GM18951 (cell line): ENCODE data around the gene MYO1A.

Experiments used
- POLR2A ChIP-seq: IDR thresholded peaks from 4 replicates; pipeline ENCODE4 v1.6.1; 2011; ENCODE audit warnings: mild to moderate bottlenecking; ENCODE audit not compliant: insufficient read length, insufficient read depth; ENCODE audit errors: extremely low read depth
- in situ Hi-C: fragments of 300-500 bp; cut with MboI; formaldehyde crosslinking; loops from one replicate; pipeline ENCODE4 v1.12.0; 2022; ENCODE audit warnings: low sequenced_read_pairs, mixed read lengths, inconsistent platforms; ENCODE audit not compliant: unreplicated experiment

Gene MYO1A

GRCh38 chr12:57049890-57050289, at the start of gene MYO1A:
Gene MYO1A, minus strand, starts transcription at chr12:57050129. Its CDS starts 1,806 bp downstream, at chr12:57048323.
- in situ Hi-C loops: no loop called here

GRCh38 chr12:57099047-57099714, 49.3 kb upstream of the MYO1A start:
- in situ Hi-C loops: no loop called here
- TF ChIP-seq POLR2A: no peak

More at GRCh38 chr12:57049890-57050289, at the start of gene MYO1A:
- TF ChIP-seq POLR2A: no peak

DNA sequence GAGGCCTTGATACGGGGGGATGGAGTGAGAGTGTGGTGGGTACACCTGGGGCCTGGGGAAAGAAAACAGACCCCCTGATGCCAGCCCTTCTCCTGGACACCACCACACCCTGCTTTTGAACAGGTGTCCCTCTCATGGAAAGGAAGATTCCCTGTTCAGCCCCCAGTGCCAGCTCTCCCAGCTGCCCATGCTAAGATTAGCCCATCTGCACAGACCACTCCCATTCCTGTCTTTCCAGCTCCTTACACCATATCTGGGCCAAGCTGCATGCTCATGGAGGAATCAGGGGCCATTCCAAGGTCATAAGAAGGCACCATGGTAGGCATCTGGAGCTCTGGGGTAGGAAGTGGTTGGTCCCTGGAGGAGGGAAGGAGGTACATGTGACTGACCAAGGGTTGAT, 48.6 kb upstream of the MYO1A start:
- no peak for TF ChIP-seq POLR2A
- in situ Hi-C loops: no loop called here

- in situ Hi-C loops: no loop called here
- no peak for TF ChIP-seq POLR2A
Measured at GRCh38 chr12:57097554-57097835, 47.6 kb upstream of the MYO1A start.

GRCh38 chr12:57096748-57097553, 47.0 kb upstream of the MYO1A start:
- no peak for TF ChIP-seq POLR2A
- in situ Hi-C loops: no loop called here

DNA sequence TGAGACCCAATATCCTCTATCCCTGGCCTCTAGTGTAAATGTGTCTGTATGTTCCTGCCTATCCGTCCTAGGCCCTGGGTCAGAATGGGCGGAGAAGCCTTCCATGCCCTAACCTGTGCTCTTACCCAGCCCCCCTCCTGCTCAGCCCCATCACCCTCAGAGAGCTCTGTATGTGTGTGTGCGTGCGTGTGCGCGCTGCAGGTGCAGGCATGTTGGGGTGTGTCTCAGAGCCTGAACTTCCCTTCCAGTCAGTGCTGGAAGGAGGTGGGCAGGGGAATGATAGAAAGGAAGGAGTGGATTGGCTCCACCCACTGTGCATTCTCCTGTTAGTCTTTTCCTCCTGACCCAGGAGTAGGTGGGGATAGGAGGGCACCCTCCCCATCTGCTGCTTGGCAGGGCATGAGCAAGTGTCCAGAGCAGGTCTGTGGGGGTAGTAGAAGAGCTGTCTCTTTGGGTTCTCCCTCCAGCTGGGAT, 46.2 kb upstream of the MYO1A start:
- in situ Hi-C loops: no loop called here

DNA sequence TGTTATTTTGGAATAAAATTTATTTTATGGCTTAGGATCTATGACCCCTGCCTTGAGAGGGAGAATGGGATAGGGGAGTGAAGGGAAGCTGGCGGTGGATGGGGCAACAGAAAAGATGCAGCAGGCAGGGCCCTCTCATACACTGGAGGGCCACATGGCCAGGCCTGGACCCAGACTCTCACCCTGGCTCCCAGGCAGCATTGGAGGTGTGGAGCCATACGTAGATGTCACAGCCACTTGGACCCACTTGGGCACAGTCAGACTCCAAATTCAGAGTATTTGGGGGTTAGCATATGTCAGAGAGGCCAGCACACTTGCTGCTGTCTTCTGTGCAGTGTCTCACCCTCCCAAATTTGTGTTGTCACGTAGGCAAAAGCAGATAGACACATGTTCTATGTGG, 45.5 kb upstream of the MYO1A start:
- no peak for TF ChIP-seq POLR2A
- in situ Hi-C loops: no loop called here

More for the DNA sequence above, 46.2 kb upstream of the MYO1A start:
- no peak for TF ChIP-seq POLR2A

DNA sequence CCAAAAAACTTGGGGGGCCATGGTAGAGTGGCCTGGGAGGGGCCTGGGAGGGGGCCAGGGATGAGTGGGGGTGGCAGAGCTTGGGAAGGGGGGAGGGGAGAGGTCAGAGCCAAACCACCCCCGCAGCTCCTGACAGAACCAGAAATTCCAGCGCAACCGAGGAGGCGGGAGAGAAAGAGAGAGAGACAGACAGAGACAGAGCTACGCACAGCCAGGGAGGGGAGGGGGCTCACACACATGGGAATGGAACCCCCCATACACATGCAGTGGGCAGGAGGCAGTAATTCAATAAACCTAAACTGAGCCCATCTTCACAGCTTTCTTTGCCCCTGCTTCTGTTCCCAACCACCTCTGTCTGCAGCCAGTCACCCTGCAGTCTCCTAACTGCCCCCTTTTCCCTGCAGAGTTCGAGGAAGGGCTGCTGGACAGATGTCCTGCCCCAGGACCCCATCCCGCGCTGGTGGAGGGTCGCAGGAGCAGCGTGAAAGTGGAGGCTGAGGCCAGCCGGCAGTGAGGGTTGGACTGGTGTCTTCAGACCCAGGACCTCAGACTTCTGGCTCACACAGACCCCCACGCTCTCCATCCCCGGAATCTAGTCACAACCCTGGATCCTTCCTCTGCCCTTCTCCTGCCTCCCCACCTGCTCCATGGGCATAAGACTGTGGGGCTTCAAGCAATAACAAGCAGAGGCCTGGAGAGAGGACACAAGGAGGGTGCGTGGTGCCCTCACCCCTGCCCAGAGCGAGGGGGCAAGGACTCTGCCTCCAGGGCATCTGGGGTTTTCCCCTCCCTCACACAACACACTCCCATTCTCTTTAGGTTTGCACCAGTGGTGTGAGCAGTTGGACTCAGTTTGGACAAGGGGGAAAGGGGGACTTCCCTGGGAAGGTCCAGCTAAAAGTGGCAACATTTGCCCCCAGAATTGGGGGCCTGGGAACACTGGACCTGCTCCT, 44.6 kb upstream of the MYO1A start:
- TF ChIP-seq POLR2A: peak; percentile 41

GRCh38 chr12:57093415-57094207, 43.7 kb upstream of the MYO1A start:
- TF ChIP-seq POLR2A: peak; percentile 39
- in situ Hi-C loops: no loop called here

More for the DNA sequence above, 44.6 kb upstream of the MYO1A start:
- in situ Hi-C loops: no loop called here

DNA sequence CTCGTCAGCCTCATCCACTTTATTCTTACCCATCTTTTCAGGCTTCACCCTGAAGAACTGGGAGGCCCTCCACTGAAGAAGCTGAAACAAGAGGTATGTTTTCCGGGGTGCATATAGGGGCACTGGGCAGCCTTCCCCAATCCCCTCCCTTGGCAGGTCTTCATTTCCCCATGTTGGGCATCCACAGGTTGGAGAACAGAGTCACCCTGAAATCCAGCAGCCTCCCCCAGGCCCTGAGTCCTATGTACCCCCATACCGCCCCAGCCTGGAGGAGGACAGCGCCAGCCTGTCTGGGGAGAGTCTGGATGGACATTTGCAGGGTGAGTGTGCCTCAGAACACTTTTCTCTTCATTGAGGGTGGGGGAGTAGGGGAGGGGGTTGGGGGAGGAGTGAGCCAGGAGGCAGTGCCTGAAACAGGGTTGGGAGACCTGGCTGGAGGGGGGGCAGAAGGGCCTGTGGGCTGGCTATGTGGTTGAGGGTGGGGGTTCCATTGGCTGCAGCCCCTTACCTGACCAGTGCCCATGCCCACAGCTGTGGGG, 43.0 kb upstream of the MYO1A start:
- in situ Hi-C loops: no loop called here
- TF ChIP-seq POLR2A: no peak

GRCh38 chr12:57092529-57092862, 42.6 kb upstream of the MYO1A start:
- TF ChIP-seq POLR2A: no peak
- in situ Hi-C loops: no loop called here
